Measurements from ENCODE around the gene PSME1.
A peak's percentile ranks its signal among the peaks of the same experiment; 100 is the strongest.

PSME1 gene

DNA sequence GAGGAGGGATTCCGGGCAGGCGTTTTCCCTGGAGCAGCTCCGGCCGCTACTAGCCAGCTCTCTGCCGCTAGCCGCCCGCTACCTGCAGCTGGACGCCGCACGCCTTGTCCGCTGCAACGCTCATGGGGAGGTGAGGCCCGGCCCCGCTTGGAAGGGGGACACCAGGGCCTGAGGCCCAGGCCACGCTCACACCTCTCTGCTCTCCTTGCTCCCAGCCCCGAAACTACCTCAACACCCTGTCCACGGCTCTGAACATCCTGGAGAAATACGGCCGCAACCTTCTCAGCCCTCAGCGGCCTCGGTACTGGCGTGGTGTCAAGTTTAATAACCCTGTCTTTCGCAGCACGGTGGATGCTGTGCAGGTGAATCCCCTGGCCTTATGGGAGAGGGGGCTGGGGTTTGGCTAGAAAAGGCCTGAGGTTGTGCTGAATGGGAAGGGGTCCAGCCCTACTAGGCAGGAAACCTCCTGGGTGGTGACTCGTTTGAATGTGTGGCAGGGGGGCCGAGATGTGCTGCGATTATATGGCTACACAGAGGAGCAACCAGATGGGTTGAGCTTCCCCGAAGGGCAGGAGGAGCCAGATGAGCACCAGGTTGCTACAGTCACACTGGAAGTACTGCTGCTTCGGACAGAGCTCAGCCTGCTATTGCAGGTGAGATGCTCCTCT is 11.9 kb downstream of the PSME1 start:
- DNase-seq, result no peak

- no peak for DNase-seq
These were observed 13.4 kb downstream of the PSME1 start for GRCh38 chr14:24149302-24149969.

- no peak for DNase-seq
These were observed 14.1 kb downstream of the PSME1 start for GRCh38 chr14:24150061-24150460.

DNA sequence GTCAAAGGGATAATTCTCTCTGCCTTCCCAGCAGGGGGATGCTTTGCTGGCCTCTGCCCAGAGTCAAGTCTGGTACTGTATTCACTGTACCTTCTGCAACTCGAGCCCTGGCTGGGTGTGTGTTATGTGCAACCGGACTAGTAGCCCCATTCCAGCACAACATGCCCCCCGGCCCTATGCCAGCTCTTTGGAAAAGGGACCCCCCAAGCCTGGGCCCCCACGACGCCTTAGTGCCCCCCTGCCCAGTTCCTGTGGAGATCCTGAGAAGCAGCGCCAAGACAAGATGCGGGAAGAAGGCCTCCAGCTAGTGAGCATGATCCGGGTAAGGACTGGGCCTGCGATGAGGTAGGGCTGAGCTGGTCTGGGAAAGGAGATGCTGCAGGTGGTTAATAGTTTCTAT is 14.6 kb downstream of the PSME1 start:
- no peak for DNase-seq

- DNase-seq, result no peak
These were observed 15.0 kb downstream of the PSME1 start for GRCh38 chr14:24150993-24151392.

DNA sequence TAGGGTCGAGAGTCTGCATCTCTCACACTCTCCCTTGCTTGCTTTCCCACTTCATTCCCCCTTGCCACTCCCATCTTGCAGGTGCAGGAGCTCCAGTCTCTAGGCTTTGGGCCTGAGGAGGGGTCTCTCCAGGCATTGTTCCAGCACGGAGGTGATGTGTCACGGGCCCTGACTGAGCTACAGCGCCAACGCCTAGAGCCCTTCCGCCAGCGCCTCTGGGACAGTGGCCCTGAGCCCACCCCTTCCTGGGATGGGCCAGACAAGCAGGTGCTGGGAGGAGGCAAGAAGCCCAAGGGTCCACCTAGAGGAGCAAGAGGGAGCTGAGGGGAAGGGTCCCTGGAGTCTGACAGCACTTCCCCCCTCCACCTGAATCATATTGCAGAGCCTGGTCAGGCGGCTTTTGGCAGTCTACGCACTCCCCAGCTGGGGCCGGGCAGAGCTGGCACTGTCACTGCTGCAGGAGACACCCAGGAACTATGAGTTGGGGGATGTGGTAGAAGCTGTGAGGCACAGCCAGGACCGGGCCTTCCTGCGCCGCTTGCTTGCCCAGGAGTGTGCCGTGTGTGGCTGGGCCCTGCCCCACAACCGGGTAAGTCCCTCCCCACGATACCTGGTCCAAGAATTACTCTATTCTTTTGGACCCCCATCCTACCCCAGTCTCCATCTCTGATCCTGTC is 15.5 kb downstream of the PSME1 start:
- no peak for DNase-seq

DNA sequence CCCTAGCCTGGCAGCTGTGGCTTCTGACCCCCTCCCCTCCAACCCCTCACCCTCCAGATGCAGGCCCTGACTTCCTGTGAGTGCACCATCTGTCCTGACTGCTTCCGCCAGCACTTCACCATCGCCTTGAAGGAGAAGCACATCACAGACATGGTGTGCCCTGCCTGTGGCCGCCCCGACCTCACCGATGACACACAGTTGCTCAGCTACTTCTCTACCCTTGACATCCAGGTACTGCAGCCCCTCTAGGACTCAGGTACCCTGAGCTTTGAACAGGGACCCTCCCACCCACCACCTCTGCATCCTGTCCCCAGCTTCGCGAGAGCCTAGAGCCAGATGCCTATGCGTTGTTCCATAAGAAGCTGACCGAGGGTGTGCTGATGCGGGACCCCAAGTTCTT is 19.1 kb downstream of the PSME1 start:
- DNase-seq, result no peak

DNA sequence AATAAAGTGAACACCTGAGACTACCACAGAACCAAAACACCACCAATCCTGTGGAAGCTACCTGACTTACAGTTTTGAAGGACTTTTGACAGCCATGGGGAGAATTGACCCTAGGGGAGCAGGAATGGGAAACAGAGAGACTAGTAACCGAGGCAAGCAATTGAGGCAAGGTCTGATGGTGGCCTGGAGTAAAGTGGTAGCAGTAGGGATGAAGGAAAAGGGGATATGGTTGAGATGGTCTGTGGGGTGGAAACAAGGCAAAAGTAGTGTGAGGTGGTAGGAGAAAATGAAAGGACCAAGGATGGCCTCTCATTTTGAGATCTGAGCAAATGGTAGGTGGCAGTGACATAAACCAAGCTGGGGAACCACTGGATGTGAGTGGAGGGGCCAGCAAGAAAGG is 20.8 kb downstream of the PSME1 start:
- DNase-seq, result no peak

DNA sequence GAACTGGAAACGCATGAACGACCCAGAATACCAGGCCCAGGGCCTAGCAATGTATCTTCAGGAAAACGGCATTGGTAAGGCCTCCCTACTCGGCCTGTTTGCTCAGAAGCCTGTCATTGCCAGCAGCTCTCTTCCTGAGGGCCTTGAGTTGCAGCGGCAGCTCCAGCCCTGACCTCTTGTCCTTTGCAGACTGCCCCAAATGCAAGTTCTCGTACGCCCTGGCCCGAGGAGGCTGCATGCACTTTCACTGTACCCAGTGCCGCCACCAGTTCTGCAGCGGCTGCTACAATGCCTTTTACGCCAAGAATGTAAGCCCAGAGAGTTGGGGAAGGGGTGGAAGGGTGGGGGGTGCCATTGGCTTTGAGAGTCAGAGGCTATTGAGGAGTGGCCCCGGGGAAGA is 21.3 kb downstream of the PSME1 start:
- DNase-seq, result no peak

GRCh38 chr14:24159777-24160498 is 23.9 kb downstream of the PSME1 start:
- no peak for DNase-seq

DNA sequence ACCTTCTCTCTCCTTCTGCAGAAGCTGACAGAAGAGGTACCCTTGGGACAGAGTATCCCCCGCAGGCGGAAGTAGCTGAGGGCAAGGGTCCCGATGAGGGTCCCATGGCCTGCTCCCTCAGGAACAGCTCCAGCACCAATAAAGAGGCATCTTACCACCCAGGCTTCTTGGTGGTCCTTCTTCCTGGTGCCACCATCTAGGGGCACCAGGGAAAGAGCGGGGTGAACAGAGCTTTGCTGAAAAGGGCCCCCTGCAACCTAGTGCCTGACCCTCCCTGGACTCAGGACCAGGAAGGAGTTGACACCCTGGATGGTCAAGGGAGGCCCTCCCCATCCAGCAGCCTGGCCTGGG is 24.5 kb downstream of the PSME1 start:
- no peak for DNase-seq

- DNase-seq, result peak; percentile 93
These were observed 25.1 kb downstream of the PSME1 start, which contains the start of gene IRF9 for GRCh38 chr14:24160850-24161804. Gene IRF9, plus strand, starts transcription at chr14:24161265. Its CDS starts 880 bp downstream, at chr14:24162145.

GRCh38 chr14:24162093-24162492 is 26.1 kb downstream of the PSME1 start:
- DNase-seq, result no peak

- no peak for DNase-seq
These were observed 28.6 kb downstream of the PSME1 start for GRCh38 chr14:24164518-24164991.

- no peak for DNase-seq
These were observed 29.8 kb downstream of the PSME1 start for GRCh38 chr14:24165785-24166184.

DNA sequence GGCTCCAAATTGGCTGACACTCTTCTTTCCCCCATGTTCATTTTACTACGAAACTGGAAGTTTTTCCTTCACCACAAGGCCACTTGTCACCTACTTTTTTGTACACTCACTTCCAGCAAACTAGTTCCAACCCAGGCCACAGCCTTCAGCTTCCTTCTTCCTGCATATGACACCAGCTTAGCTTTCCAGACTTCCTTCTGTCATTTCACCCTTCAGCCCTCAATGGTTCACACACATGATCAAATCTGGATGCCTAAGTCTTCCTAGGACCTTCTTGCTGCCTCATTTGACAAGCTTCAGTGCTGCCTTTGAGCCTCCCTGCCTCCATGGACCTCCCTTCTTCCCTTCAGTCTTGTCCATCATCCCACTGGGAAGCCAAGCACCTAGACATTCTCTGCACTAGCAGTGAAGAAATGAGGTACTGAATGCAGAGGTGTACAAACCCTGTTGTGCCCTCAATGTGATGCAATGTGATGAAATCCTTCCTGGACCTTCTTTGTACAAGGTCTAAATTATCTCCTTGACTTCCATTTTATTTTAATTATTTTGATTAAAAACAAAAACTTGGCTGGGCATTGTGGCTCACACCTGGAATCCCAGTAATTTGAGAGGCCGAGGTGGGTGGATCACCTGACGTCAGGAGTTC is 31.6 kb downstream of the PSME1 start:
- no peak for DNase-seq

DNA sequence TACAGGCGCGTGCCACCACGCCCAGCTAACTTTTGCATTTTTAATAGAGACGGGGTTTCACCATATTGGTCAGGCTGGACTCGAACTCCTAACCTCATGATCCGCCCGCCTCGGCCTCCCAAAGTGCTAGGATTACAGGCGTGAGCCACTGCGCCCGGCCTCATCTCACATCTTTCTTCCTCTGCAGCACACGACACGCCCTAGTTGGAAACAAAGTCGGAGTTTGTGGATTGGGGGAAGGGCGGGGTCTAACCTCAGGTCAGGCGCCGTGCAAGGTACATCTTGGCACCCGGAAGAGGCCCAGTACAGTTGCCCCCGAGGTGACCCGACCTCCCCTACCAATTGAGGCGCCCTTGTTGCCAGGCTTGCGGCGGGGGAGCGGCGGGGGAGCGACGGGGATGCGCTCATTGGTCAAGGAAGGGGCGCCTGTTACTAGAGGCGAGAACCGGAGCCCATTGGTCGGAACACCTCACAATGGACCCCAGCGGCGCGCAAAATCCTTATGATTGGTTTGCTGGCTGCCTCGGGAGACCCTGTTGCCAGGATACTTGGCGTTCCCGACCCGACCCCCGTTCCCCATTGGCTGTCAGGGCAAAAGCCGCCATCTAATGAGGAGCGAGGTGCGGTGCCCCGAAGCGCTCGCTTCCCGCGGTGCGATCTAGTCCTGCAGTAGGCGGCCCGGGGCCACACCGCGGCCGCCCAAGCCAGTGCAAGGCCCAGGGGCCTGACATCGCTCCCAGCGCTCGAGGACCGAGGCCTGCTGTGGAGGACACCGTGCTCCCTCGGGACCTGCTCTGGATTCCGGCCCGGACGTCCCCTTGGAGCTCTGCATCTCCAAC is 35.6 kb downstream of the PSME1 start, which contains the start of gene REC8:
TSS of gene REC8 (plus strand) at position 659 of the 839 bp plus-strand sequence. CDS start 473 bp downstream, outside the sequence.
- DNase-seq, result peak; percentile 100

- no peak for DNase-seq
These were observed 36.4 kb downstream of the PSME1 start for GRCh38 chr14:24172261-24172860.

- no peak for DNase-seq
These were observed 36.9 kb downstream of the PSME1 start for GRCh38 chr14:24172871-24173281.

GRCh38 chr14:24176599-24176998 is 40.6 kb downstream of the PSME1 start:
- no peak for DNase-seq
